Effector memory CD8-positive, alpha-beta T cell (primary cell): Measurements from ENCODE around the gene APEX1.
"Not testable (repeated sequence)": the region's sequence is repeated elsewhere in the genome, so short reads cannot be mapped to it uniquely, and the experiment has no call there.

ENCODE experiments used
- ATAC-seq: fragments of 150-1000 bp; cut with Tn5 transposase; replicated peaks from 2 replicates; pipeline ENCODE4 v1.10.0; 2021; ENCODE audit warnings: mild to moderate bottlenecking, moderate library complexity
- DNase-seq, 3 experiments: peaks; one replicate each; pipeline ENCODE4 v3.0.0; 2021
- H3K27ac Mint-ChIP-seq, 2 donors: one replicate each; pipeline ENCODE4 v1.8.0; 2022; ENCODE audit warnings: mild to moderate bottlenecking in 2 of 2, mixed read lengths in 2 of 2, moderate library complexity in 2 of 2
- H3K27me3 Mint-ChIP-seq, 2 donors: one replicate each; pipeline ENCODE4 v1.8.0; 2022; ENCODE audit warnings: mixed read lengths in 2 of 2
- H3K36me3 Mint-ChIP-seq: one replicate; pipeline ENCODE4 v1.8.0; 2022; ENCODE audit warnings: mild to moderate bottlenecking, moderate library complexity, mixed read lengths; ENCODE audit not compliant: insufficient read depth
- H3K4me1 Mint-ChIP-seq, 2 donors: one replicate each; pipeline ENCODE4 v1.8.0; 2022; ENCODE audit warnings: low read depth in 2 of 2, mixed read lengths in 2 of 2
- H3K4me3 Mint-ChIP-seq, 2 donors: one replicate each; pipeline ENCODE4 v1.8.0; 2022; ENCODE audit warnings: mild to moderate bottlenecking in 2 of 2, mixed read lengths in 2 of 2, moderate library complexity in 2 of 2
- H3K9me3 Mint-ChIP-seq, 2 donors: one replicate each; pipeline ENCODE4 v1.8.0; 2022; ENCODE audit warnings: mixed read lengths in 2 of 2

The APEX1 gene

DNA sequence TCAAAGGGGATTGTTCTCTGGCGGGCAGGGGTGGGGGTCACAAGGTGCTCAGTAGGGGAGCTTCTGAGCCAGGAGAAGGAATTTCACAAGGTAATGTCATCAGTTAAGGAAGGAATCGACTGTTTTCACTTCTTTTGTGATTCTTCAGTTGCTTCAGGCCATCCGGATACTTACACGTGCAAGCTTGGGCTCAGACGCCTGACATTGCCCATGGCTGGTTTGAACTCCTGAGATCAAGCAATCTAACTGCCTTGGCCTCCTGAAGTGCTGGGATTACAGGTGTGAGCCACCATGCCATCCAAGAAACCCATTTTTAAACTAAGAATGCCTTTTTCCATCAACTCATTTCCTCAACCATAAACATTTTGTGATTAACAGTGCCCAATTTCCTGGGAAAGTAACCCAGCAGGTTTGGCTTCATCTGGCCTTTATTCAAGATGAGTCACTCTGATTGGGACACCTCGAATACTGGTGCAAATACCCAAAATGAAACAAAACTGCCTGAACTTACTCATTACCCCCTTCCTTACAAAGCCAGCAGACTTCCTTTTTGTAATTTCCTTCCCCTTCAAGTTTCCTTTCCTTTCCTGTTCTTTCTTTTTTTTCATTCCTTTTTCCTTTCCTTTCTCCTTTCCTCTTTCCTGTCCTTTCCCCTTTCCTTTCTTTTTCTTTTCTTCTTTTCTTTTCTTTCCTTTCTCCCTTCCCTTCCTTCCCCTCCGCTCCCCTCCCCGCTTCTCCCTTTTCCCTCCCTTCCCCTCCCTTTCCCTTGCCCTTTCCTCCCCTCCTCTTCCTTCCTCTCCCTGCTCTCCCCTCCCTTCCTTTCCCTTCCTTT is 40.1 kb downstream of the APEX1 start:
- ATAC-seq = no peak
- DNase-seq = no peak
- H3K27ac Mint-ChIP-seq = peak overlapping the region in 1 of 2 donors; percentile 15
- no peak overlapping the region for H3K4me3 Mint-ChIP-seq
- H3K36me3 Mint-ChIP-seq = no peaks in the 10 kb centered on the region
- H3K9me3 Mint-ChIP-seq = no peaks in the 10 kb centered on the region
- H3K4me1 Mint-ChIP-seq = peaks cover 20 to 23% of the 10 kb centered on the region in 2 donors
- H3K27me3 Mint-ChIP-seq = no peaks in the 10 kb centered on the region

DNA sequence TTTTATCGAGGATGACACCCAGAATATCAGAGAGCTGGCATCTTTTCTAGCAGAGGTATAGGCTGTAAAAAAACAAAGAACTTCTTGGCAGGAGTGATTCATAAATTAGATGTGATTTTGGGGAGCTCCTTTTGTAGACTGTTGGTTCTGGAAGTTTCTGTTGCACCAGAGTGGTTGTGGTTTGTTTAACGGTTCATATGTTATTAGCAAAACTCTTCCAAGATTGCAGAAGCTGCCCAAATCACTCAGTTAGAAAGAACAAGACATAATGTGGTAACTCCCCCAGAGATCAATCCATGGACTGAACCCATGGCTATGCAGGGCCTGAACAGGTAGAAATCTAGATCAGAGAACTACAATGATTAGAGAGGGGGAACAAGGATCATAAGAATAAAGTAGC is 43.6 kb downstream of the APEX1 start:
- DNase-seq = no peak
- peaks cover 7 to 10% of the 10 kb centered on the region in 2 donors for H3K4me1 Mint-ChIP-seq
- no peak overlapping the region for H3K4me3 Mint-ChIP-seq
- H3K36me3 Mint-ChIP-seq = no peaks in the 10 kb centered on the region
- H3K27me3 Mint-ChIP-seq = peaks cover 0 to 3% of the 10 kb centered on the region in 2 donors
- ATAC-seq = no peak
- no peaks in the 10 kb centered on the region for H3K9me3 Mint-ChIP-seq
- peak overlapping the region in 1 of 2 donors; percentile 53 for H3K27ac Mint-ChIP-seq

DNA sequence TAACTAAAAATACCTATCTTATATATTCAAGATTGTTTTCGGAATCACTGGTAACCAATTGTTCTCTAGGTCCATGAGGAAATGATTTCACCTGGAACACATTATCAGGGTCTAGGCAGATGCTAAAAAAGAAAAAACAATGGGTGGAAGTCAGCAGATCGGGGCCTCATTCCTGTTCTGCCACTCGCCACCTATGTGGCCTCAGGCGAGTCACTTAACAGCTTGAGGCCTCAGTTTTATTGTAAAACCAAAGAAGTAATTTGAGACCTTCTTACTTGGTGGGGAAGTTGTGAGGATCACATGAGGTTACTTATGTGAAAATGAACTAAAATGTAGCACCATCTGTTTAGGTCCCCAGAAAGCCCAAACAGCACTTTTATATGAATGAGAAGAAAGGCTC is 44.1 kb downstream of the APEX1 start:
- H3K4me1 Mint-ChIP-seq = peaks cover 7 to 15% of the 10 kb centered on the region in 2 donors
- DNase-seq (no peak), ATAC-seq (no peak)
- H3K9me3 Mint-ChIP-seq = no peaks in the 10 kb centered on the region
- H3K4me3 Mint-ChIP-seq = no peak overlapping the region
- H3K27ac Mint-ChIP-seq = peak overlapping the region in 1 of 2 donors; percentile 53
- H3K36me3 Mint-ChIP-seq = no peaks in the 10 kb centered on the region
- H3K27me3 Mint-ChIP-seq = peaks cover 0 to 7% of the 10 kb centered on the region in 2 donors

DNA sequence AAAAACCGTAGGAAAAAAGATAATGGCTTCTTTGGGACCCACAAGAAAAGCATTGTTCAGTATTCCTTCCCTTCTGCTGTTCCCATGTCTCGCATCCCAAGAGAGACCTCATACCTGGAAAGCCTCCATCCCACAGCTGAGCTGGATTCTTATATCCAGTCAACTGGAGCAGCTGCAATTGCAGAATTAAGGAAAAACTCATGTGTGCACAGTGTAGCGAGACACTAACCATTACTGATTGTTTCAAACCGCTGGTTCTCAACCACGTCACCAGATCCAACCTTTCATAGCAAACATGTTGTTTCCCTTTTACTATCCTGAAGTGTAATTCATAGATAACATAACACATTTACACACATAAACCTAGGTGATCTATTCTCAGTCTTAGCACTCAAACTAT is 44.9 kb downstream of the APEX1 start:
- no peak overlapping the region for H3K27ac Mint-ChIP-seq
- no peak for DNase-seq
- ATAC-seq = no peak
- H3K4me1 Mint-ChIP-seq = peaks cover 7 to 15% of the 10 kb centered on the region in 2 donors
- no peak overlapping the region for H3K4me3 Mint-ChIP-seq
- H3K36me3 Mint-ChIP-seq = no peaks in the 10 kb centered on the region
- peaks cover 0 to 7% of the 10 kb centered on the region in 2 donors for H3K27me3 Mint-ChIP-seq
- no peaks in the 10 kb centered on the region for H3K9me3 Mint-ChIP-seq

DNA sequence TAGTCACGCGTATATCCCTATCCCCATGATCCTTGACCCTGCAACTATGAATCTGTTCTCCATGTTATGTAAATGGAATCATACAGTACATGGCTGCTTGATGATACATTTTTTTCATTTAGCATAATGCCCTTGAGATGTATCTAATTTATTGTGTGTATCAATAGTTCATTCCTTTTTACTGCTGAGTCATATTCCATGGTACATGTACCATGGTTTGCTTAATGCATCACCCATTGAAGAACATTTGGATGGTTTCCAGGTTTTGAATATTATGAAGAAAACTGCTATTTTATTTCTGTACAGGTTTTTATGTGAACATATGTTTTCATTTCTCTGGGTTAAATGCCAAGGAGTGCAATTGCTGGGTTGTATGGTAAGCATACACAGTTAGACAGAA is 46.3 kb downstream of the APEX1 start:
- ATAC-seq = no peak
- no peaks in the 10 kb centered on the region for H3K36me3 Mint-ChIP-seq
- H3K4me1 Mint-ChIP-seq = peaks cover 0 to 8% of the 10 kb centered on the region in 2 donors
- no peaks in the 10 kb centered on the region for H3K9me3 Mint-ChIP-seq
- no peak for DNase-seq
- no peak overlapping the region for H3K27ac Mint-ChIP-seq
- peaks cover 0 to 7% of the 10 kb centered on the region in 2 donors for H3K27me3 Mint-ChIP-seq
- H3K4me3 Mint-ChIP-seq = no peak overlapping the region

DNA sequence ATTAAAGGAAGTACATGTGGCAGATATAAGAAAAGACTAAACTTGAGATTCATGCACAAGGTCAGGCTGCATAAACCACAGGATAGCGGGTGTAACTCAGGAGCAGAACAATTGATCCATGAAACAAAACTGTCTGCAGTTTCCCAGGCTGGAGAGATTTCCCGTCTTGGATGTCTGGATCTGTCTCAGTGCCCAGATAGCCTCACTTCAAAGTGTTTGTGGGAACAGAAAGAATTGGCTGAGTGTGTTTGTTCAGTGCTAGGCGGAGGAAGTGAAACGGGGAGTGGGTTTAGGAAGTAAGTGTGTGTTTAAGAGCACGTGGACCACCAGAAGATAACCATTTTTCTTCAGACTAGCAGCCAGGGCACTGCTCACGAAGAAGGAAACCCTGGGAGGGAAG is 48.9 kb downstream of the APEX1 start:
- H3K9me3 Mint-ChIP-seq = no peaks in the 10 kb centered on the region
- no peak overlapping the region for H3K4me3 Mint-ChIP-seq
- DNase-seq = no peak
- H3K27ac Mint-ChIP-seq = no peak overlapping the region
- H3K36me3 Mint-ChIP-seq = no peaks in the 10 kb centered on the region
- no peak for ATAC-seq
- H3K27me3 Mint-ChIP-seq = peaks cover 0 to 7% of the 10 kb centered on the region in 2 donors
- peaks cover 0 to 8% of the 10 kb centered on the region in 2 donors for H3K4me1 Mint-ChIP-seq

DNA sequence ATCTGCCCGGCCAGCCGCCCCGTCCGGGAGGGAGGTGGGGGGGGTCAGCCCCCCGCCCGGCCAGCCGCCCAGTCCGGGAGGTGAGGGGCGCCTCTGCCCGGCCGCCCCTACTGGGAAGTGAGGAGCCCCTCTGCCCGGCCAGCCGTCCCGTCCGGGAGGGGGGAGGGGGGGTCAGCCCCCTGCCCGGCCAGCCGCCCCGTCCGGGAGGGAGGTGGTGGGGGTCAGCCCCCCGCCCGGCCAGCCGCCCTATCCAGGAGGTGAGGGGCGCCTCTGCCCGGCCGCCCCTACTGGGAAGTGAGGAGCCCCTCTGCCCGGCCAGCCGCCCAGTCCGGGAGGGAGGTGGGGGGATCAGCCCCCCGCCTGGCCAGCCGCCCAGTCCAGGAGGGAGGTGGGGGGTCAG is 51.2 kb downstream of the APEX1 start:
- not testable (repeated sequence) for H3K27me3 Mint-ChIP-seq, H3K9me3 Mint-ChIP-seq, ATAC-seq, H3K36me3 Mint-ChIP-seq, DNase-seq, H3K4me3 Mint-ChIP-seq, H3K27ac Mint-ChIP-seq, H3K4me1 Mint-ChIP-seq

DNA sequence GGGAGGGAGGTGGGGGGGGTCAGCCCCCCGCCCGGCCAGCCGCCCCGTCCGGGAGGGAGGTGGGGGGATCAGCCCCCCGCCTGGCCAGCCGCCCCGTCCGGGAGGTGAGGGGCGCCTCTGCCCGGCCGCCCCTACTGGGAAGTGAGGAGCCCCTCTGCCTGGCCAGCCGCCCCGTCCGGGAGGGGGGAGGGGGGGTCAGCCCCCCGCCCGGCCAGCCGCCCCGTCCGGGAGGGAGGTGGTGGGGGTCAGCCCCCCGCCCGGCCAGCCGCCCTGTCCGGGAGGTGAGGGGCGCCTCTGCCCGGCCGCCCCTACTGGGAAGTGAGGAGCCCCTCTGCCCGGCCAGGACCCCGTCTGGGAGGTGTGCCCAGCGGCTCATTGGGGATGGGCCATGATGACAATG is 51.7 kb downstream of the APEX1 start:
- not testable (repeated sequence) for H3K9me3 Mint-ChIP-seq, ATAC-seq, H3K27ac Mint-ChIP-seq, H3K36me3 Mint-ChIP-seq, H3K27me3 Mint-ChIP-seq, H3K4me1 Mint-ChIP-seq, DNase-seq, H3K4me3 Mint-ChIP-seq
